ENCODE measurements around the gene RPS6KA2.

The RPS6KA2 gene

GRCh38 chr6:166412911-166413384, 214.1 kb downstream of the RPS6KA2 start:
- Histone ChIP-seq H3K27ac (ENCODE audit: low read depth, low read length) (no peak overlapping the region), H3K79me1 (ENCODE audit: low read length) (no peaks in the 10 kb centered on the region), H3K4me2 (ENCODE audit: low read length) (no peak overlapping the region), H3K4me3 (ENCODE audit: low read depth, low read length) (no peak overlapping the region), H2BK12ac (ENCODE audit: low read length) (no peak overlapping the region), H3K79me2 (ENCODE audit: control insufficient read depth, insufficient read depth, low read length, poor library complexity) (no peaks in the 10 kb centered on the region), H4K12ac (ENCODE audit: low read depth, low read length) (no peak overlapping the region), H3K36me3 (ENCODE audit: control insufficient read depth in 1 of 2, insufficient read depth in 2 of 2, low read length in 2 of 2) (peaks cover 8 to 16% of the 10 kb centered on the region in 2 experiments), H2BK120ac (ENCODE audit: insufficient read depth, low read length, poor library complexity) (no peak overlapping the region), H3K9ac (ENCODE audit: low read length) (no peak overlapping the region), H3K27me3 (ENCODE audit: insufficient read depth, low read length) (no peaks in the 10 kb centered on the region), H2AFZ (ENCODE audit: insufficient read depth, low read length, poor library complexity) (no peak overlapping the region), H3K9me3 (ENCODE audit: insufficient read depth, low read depth, low read length) (peaks cover 6% of the 10 kb centered on the region), H3K4ac (ENCODE audit: low read depth, low read length) (no peak overlapping the region), H4K8ac (ENCODE audit: low read depth, low read length) (no peak overlapping the region), H3K14ac (ENCODE audit: low read length) (no peak overlapping the region), H3K4me1 (ENCODE audit: control insufficient read depth in 1 of 2, insufficient read depth in 2 of 2, low read length in 2 of 2) (no peaks in the 10 kb centered on the region), H4K91ac (ENCODE audit: low read depth, low read length) (no peak overlapping the region), H3K18ac (ENCODE audit: low read length) (no peak overlapping the region), H3K23ac (ENCODE audit: low read length) (no peak overlapping the region), H2AK5ac (ENCODE audit: low read length) (no peak overlapping the region), H2BK5ac (ENCODE audit: low read depth, low read length, poor library complexity) (no peak overlapping the region)
- no peak for DNase-seq
- no CpG with 5 or more reads among the region's 13 CpGs for WGBS (ENCODE audit: extremely low coverage, insufficient coverage, insufficient read length)

- Histone ChIP-seq H4K8ac (ENCODE audit: low read depth, low read length) (no peak overlapping the region), H3K18ac (ENCODE audit: low read length) (no peak overlapping the region), H3K36me3 (ENCODE audit: control insufficient read depth in 1 of 2, insufficient read depth in 2 of 2, low read length in 2 of 2) (peaks cover 8 to 15% of the 10 kb centered on the region in 2 experiments), H2BK12ac (ENCODE audit: low read length) (no peak overlapping the region), H3K79me1 (ENCODE audit: low read length) (no peaks in the 10 kb centered on the region), H4K91ac (ENCODE audit: low read depth, low read length) (no peak overlapping the region), H3K4me3 (ENCODE audit: low read depth, low read length) (no peak overlapping the region), H4K12ac (ENCODE audit: low read depth, low read length) (no peak overlapping the region), H2AK5ac (ENCODE audit: low read length) (no peak overlapping the region), H2BK5ac (ENCODE audit: low read depth, low read length, poor library complexity) (no peak overlapping the region), H3K9ac (ENCODE audit: low read length) (no peak overlapping the region), H2BK120ac (ENCODE audit: insufficient read depth, low read length, poor library complexity) (no peak overlapping the region), H3K14ac (ENCODE audit: low read length) (no peak overlapping the region), H3K27ac (ENCODE audit: low read depth, low read length) (no peak overlapping the region), H3K9me3 (ENCODE audit: insufficient read depth, low read depth, low read length) (peaks cover 6% of the 10 kb centered on the region), H3K27me3 (ENCODE audit: insufficient read depth, low read length) (no peaks in the 10 kb centered on the region), H3K4me1 (ENCODE audit: control insufficient read depth in 1 of 2, insufficient read depth in 2 of 2, low read length in 2 of 2) (no peaks in the 10 kb centered on the region), H3K4ac (ENCODE audit: low read depth, low read length) (no peak overlapping the region), H3K4me2 (ENCODE audit: low read length) (no peak overlapping the region), H3K23ac (ENCODE audit: low read length) (no peak overlapping the region), H3K79me2 (ENCODE audit: control insufficient read depth, insufficient read depth, low read length, poor library complexity) (no peaks in the 10 kb centered on the region), H2AFZ (ENCODE audit: insufficient read depth, low read length, poor library complexity) (no peak overlapping the region)
- no peak for DNase-seq
- WGBS (ENCODE audit: extremely low coverage, insufficient coverage, insufficient read length) = no CpG with 5 or more reads among the region's 49 CpGs
Observed at GRCh38 chr6:166412156-166412910, 214.7 kb downstream of the RPS6KA2 start.

GRCh38 chr6:166411721-166412151, 215.3 kb downstream of the RPS6KA2 start:
- Histone ChIP-seq H4K8ac (ENCODE audit: low read depth, low read length) (no peak overlapping the region), H3K23ac (ENCODE audit: low read length) (no peak overlapping the region), H4K91ac (ENCODE audit: low read depth, low read length) (no peak overlapping the region), H3K79me1 (ENCODE audit: low read length) (no peaks in the 10 kb centered on the region), H3K4me1 (ENCODE audit: control insufficient read depth in 1 of 2, insufficient read depth in 2 of 2, low read length in 2 of 2) (no peaks in the 10 kb centered on the region), H3K4me3 (ENCODE audit: low read depth, low read length) (no peak overlapping the region), H2BK5ac (ENCODE audit: low read depth, low read length, poor library complexity) (no peak overlapping the region), H3K4ac (ENCODE audit: low read depth, low read length) (no peak overlapping the region), H3K18ac (ENCODE audit: low read length) (no peak overlapping the region), H3K9me3 (ENCODE audit: insufficient read depth, low read depth, low read length) (peaks cover 6% of the 10 kb centered on the region), H4K12ac (ENCODE audit: low read depth, low read length) (no peak overlapping the region), H2AK5ac (ENCODE audit: low read length) (no peak overlapping the region), H2BK120ac (ENCODE audit: insufficient read depth, low read length, poor library complexity) (no peak overlapping the region), H2BK12ac (ENCODE audit: low read length) (no peak overlapping the region), H3K79me2 (ENCODE audit: control insufficient read depth, insufficient read depth, low read length, poor library complexity) (no peaks in the 10 kb centered on the region), H3K27me3 (ENCODE audit: insufficient read depth, low read length) (no peaks in the 10 kb centered on the region), H3K14ac (ENCODE audit: low read length) (no peak overlapping the region), H3K4me2 (ENCODE audit: low read length) (no peak overlapping the region), H3K36me3 (ENCODE audit: control insufficient read depth in 1 of 2, insufficient read depth in 2 of 2, low read length in 2 of 2) (peaks cover 8 to 13% of the 10 kb centered on the region in 2 experiments), H3K27ac (ENCODE audit: low read depth, low read length) (no peak overlapping the region), H2AFZ (ENCODE audit: insufficient read depth, low read length, poor library complexity) (no peak overlapping the region), H3K9ac (ENCODE audit: low read length) (no peak overlapping the region)
- no peak for DNase-seq
- no CpG with 5 or more reads among the region's 12 CpGs for whole genome bisulfite sequencing (ENCODE audit: extremely low coverage, insufficient coverage, insufficient read length)

GRCh38 chr6:166411271-166411670, 215.8 kb downstream of the RPS6KA2 start:
- Histone ChIP-seq H4K8ac (ENCODE audit: low read depth, low read length) (no peak overlapping the region), H3K27me3 (ENCODE audit: insufficient read depth, low read length) (no peaks in the 10 kb centered on the region), H2AK5ac (ENCODE audit: low read length) (no peak overlapping the region), H4K91ac (ENCODE audit: low read depth, low read length) (no peak overlapping the region), H3K14ac (ENCODE audit: low read length) (no peak overlapping the region), H3K79me2 (ENCODE audit: control insufficient read depth, insufficient read depth, low read length, poor library complexity) (no peaks in the 10 kb centered on the region), H3K9ac (ENCODE audit: low read length) (no peak overlapping the region), H3K18ac (ENCODE audit: low read length) (no peak overlapping the region), H4K12ac (ENCODE audit: low read depth, low read length) (no peak overlapping the region), H3K4me2 (ENCODE audit: low read length) (no peak overlapping the region), H3K79me1 (ENCODE audit: low read length) (no peaks in the 10 kb centered on the region), H2AFZ (ENCODE audit: insufficient read depth, low read length, poor library complexity) (no peak overlapping the region), H3K9me3 (ENCODE audit: insufficient read depth, low read depth, low read length) (peaks cover 6% of the 10 kb centered on the region), H3K27ac (ENCODE audit: low read depth, low read length) (no peak overlapping the region), H3K4ac (ENCODE audit: low read depth, low read length) (no peak overlapping the region), H3K23ac (ENCODE audit: low read length) (no peak overlapping the region), H3K4me3 (ENCODE audit: low read depth, low read length) (no peak overlapping the region), H3K36me3 (ENCODE audit: control insufficient read depth in 1 of 2, insufficient read depth in 2 of 2, low read length in 2 of 2) (peaks cover 8 to 13% of the 10 kb centered on the region in 2 experiments), H2BK12ac (ENCODE audit: low read length) (no peak overlapping the region), H3K4me1 (ENCODE audit: control insufficient read depth in 1 of 2, insufficient read depth in 2 of 2, low read length in 2 of 2) (no peaks in the 10 kb centered on the region), H2BK120ac (ENCODE audit: insufficient read depth, low read length, poor library complexity) (no peak overlapping the region), H2BK5ac (ENCODE audit: low read depth, low read length, poor library complexity) (no peak overlapping the region)
- no CpG with 5 or more reads among the region's 15 CpGs for WGBS (ENCODE audit: extremely low coverage, insufficient coverage, insufficient read length)
- DNase-seq = no peak
